ENCODE results near the gene SPIB.

The SPIB gene

GRCh38 chr19:50427318-50427925, 8.7 kb downstream of the SPIB start:
- H3F3A ChIP-seq (ENCODE audit: control insufficient read depth, insufficient read depth), result peaks cover 64% of the 10 kb centered on the region
- H4K20me1 ChIP-seq (ENCODE audit: control insufficient read depth, insufficient read depth, low read depth, low read length), result peaks cover 7% of the 10 kb centered on the region; the same call in 1 of the 2 replicates
- no peaks in the 10 kb centered on the region for H3K9me2 ChIP-seq (replicated peaks; ENCODE audit: control insufficient read depth, low read length)
- peaks cover 60% of the 10 kb centered on the region for H3K36me3 ChIP-seq (ENCODE audit: control insufficient read depth, low read length)
- peak overlapping the region; percentile 84 for H3K4me2 ChIP-seq (ENCODE audit: low read length)
- TF ChIP-seq CTCF (IDR thresholded peaks at IDR 0.05; ENCODE audit: low read depth, low read length, poor library complexity, severe bottlenecking), result no peak
- TF ChIP-seq EZH2phosphoT487 (IDR thresholded peaks at IDR 0.05; ENCODE audit: borderline replicate concordance, low read length), result no peak
- H3K27me3 ChIP-seq (ENCODE audit: control insufficient read depth, low read length), result no peaks in the 10 kb centered on the region
- peak overlapping the region; percentile 96 for H3K27ac ChIP-seq (ENCODE audit: low read depth, low read length)
- peaks cover 18% of the 10 kb centered on the region for H3K79me2 ChIP-seq (ENCODE audit: control insufficient read depth, low read length)
- no peaks in the 10 kb centered on the region for H3K9me3 ChIP-seq (ENCODE audit: control insufficient read depth, insufficient read depth, low read length)
- H3K4me3 ChIP-seq (ENCODE audit: low read length), result peak overlapping the region; percentile 80
- peaks cover 76% of the 10 kb centered on the region for H3K4me1 ChIP-seq (ENCODE audit: control insufficient read depth, low read length)

- Histone ChIP-seq H3K9me3 (ENCODE audit: control insufficient read depth, insufficient read depth, low read length) (no peaks in the 10 kb centered on the region), H3K4me3 (ENCODE audit: low read length) (peak overlapping the region; percentile 80), H3K27ac (ENCODE audit: low read depth, low read length) (peak overlapping the region; percentile 96), H3K4me1 (ENCODE audit: control insufficient read depth, low read length) (peaks cover 76% of the 10 kb centered on the region), H3K36me3 (ENCODE audit: control insufficient read depth, low read length) (peaks cover 54% of the 10 kb centered on the region), H3K9me2 (replicated peaks; ENCODE audit: control insufficient read depth, low read length) (no peaks in the 10 kb centered on the region), H3K4me2 (ENCODE audit: low read length) (peak overlapping the region; percentile 84), H3F3A (ENCODE audit: control insufficient read depth, insufficient read depth) (peaks cover 67% of the 10 kb centered on the region), H3K79me2 (ENCODE audit: control insufficient read depth, low read length) (peaks cover 17% of the 10 kb centered on the region), H3K27me3 (ENCODE audit: control insufficient read depth, low read length) (no peaks in the 10 kb centered on the region), H4K20me1 (ENCODE audit: control insufficient read depth, insufficient read depth, low read depth, low read length) (peaks cover 7% of the 10 kb centered on the region; the same call in 1 of the 2 replicates)
- TF ChIP-seq CTCF (IDR thresholded peaks at IDR 0.05; ENCODE audit: low read depth, low read length, poor library complexity, severe bottlenecking), result no peak
- TF ChIP-seq EZH2phosphoT487 (IDR thresholded peaks at IDR 0.05; ENCODE audit: borderline replicate concordance, low read length), result no peak
Measured at GRCh38 chr19:50427997-50428425, 9.3 kb downstream of the SPIB start.

- no peak for TF ChIP-seq EZH2phosphoT487 (IDR thresholded peaks at IDR 0.05; ENCODE audit: borderline replicate concordance, low read length)
- no peak for TF ChIP-seq CTCF (IDR thresholded peaks at IDR 0.05; ENCODE audit: low read depth, low read length, poor library complexity, severe bottlenecking)
- H3K27me3 ChIP-seq (ENCODE audit: control insufficient read depth, low read length), result no peaks in the 10 kb centered on the region
- H3F3A ChIP-seq (ENCODE audit: control insufficient read depth, insufficient read depth), result peaks cover 68% of the 10 kb centered on the region
- H3K4me1 ChIP-seq (ENCODE audit: control insufficient read depth, low read length), result peaks cover 76% of the 10 kb centered on the region
- H3K36me3 ChIP-seq (ENCODE audit: control insufficient read depth, low read length), result peaks cover 45% of the 10 kb centered on the region
- no peaks in the 10 kb centered on the region for H3K9me3 ChIP-seq (ENCODE audit: control insufficient read depth, insufficient read depth, low read length)
- H3K4me3 ChIP-seq (ENCODE audit: low read length), result peak overlapping the region; percentile 80
- no peaks in the 10 kb centered on the region for H3K9me2 ChIP-seq (replicated peaks; ENCODE audit: control insufficient read depth, low read length)
- peak overlapping the region; percentile 96 for H3K27ac ChIP-seq (ENCODE audit: low read depth, low read length)
- H4K20me1 ChIP-seq (ENCODE audit: control insufficient read depth, insufficient read depth, low read depth, low read length), result no peaks in the 10 kb centered on the region
- peak overlapping the region; percentile 84 for H3K4me2 ChIP-seq (ENCODE audit: low read length)
- H3K79me2 ChIP-seq (ENCODE audit: control insufficient read depth, low read length), result peaks cover 12% of the 10 kb centered on the region
Measured at GRCh38 chr19:50428772-50429463, 10.2 kb downstream of the SPIB start.
